NCI-H2196 treated with DMSO at 0.1 percent for 48 hours (cell line): ENCODE data around the gene LTA.

ENCODE experiments used
- DNase-seq: peaks from one replicate; lab custom pipeline; 2025; ENCODE audit not compliant: unreplicated experiment; lab: John Stamatoyannopoulos, UW

LTA gene

GRCh38 chr6:31541658-31542521, 30.2 kb upstream of the LTA start, which contains the start of gene DDX39B:
TSS of gene DDX39B (minus strand) at chr6:31542003. CDS start at chr6:31540532, 1,471 bp downstream.
- peak; percentile 95 for DNase-seq

DNA sequence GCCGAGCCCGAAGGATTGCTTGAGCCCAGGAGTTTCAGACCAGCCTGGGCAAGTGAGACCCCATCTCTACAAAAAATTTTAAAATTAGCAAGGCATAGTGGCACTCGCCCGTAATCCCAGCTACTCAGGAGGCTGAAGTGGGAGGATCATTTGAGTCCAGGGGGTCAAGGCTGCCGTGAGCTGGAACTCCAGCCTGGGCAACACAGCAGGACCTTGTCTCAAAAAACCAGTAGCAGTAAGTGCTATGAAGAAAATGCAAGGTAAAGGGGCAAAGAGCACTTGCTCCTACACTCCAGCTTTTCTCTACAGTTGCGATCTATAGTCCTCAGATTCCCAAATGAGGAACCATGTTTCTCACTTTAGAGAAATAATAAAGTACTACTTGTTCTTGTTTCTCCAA, 28.4 kb upstream of the LTA start:
- no peak for DNase-seq

DNA sequence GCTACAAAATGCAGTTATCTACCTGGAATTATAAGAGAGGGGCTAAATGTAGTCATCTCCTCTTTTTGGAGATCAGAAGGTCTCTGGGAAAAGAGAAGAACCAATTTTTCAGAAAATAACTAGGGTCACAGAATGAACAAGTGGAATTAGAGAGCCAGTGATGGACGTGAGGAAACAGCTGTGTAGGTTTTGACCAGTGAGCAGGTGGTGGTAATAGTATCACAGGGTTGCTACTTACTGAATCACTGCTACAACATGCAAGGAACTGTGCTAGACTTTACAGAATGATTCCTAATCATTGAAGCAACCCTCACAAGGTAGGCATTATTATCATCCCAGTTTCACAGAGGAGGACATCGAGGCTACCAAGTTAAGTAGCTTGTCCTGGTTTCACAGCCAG, 27.4 kb upstream of the LTA start:
- DNase-seq, result no peak

GRCh38 chr6:31545291-31545690, 26.8 kb upstream of the LTA start:
- no peak for DNase-seq

DNA sequence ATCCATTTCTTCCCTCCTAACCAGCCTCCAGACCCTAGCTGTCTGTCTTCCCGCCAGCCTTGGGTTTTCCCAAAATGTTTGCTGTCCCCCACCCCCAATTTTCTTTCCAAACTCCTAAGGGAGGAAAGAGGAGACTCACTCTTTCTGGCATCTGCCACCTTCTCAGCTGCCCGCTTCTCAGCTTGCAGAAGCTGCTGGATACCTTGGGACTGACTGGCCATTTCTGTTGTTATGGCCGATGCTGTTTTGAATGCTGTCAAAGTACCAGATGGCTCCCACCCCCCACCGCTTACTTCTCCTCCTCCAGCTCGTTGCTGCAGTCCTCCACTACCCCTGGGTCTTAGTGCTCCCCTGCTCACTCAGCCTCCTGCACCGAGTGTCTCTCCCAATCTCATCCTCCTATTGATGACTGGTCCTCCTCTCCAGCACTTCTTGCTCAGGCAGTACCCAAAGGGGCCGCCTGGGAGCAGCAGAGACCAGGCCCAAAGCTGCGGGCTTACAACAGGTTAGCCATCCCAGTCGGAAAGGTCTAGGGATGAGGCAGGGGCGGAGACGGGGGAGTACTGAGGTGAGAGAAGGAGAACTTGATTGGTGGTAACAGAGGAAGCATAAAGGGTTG, 25.6 kb upstream of the LTA start, which contains the start of gene ATP6V1G2:
Gene ATP6V1G2, minus strand, starts transcription at position 270 of the 619 bp plus-strand sequence. Its CDS starts 49 bp downstream, at position 221.
- DNase-seq, result peak; percentile 96

- DNase-seq, result peak; percentile 94
Measured at GRCh38 chr6:31546958-31547726, 24.9 kb upstream of the LTA start, which contains the start of gene NFKBIL1. TSS of gene NFKBIL1 (plus strand) at chr6:31547608. CDS start at chr6:31547695, 87 bp downstream.

DNA sequence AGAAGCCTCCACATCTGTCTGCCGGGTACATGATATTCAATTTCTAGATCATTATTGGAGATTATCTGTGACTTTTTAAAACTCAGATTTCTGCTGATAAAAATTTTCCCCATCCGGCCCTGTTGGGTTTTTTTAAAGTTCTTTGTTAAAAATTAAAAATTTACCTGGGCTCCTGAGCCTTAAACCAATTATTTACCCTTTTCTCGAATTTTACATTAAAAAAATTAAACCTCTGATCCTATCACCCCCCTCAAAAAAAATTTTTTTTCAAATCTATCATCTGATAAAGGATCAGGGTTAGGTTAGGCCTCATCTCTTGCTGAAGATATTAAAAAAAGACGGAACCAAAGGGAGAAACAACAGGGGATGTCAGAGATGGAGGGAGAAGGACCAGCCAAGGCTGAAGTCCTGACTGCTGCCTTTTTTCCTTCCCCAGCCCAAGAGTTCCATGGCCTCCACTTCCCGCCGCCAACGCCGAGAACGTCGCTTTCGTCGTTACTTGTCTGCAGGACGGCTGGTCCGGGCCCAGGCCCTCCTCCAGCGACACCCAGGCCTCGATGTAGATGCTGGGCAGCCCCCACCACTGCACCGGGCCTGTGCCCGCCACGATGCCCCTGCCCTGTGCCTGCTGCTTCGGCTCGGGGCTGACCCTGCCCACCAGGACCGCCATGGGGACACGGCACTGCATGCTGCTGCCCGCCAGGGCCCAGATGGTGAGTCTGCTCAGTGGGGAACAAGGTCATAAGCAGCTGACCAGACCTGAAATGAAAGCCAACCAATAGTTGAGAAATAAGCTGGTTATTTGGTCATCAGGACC, 24.2 kb upstream of the LTA start:
- no peak for DNase-seq

GRCh38 chr6:31548544-31548873, 23.6 kb upstream of the LTA start:
- DNase-seq, result no peak

DNA sequence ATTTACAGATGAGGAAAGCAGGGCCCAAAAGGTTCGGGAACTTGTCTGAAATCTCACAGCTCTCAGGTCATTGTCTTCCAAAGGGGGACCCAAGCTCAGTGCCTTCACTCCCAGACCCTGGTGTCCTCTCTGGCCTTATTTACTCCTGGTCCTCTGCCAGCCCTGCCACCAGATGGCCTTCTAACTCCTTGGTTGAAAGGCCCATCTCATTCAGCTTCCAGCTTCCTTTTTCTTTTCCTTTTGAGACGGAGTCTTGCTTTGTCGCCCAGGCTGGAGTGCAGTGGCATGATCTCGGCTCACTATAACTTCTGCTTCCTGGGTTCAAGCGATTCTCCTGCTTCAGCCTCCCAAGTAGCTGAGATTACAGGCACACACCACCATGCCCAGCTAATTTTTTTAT, 20.7 kb upstream of the LTA start:
- DNase-seq, result peak; percentile 12

DNA sequence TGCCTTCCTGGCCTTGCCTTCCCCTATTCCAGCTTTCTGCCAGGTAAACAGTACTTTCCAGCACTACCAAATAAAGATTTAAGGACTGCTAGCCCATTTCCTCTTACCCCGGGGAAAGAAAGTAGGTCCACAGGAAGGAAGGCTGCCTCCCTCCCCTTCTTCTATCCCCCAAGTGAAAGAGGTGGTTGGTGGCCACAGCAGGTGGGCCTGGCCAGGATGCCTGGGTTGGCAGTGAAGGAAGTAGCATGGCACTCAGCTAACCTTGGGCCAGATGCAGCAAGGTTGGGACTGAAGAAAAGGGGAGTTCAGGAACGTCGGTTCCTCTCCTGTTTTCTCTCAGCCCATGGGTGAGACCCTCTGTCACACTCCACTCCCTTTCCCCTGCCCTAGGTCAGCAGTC, 15.8 kb upstream of the LTA start:
- no peak for DNase-seq

DNA sequence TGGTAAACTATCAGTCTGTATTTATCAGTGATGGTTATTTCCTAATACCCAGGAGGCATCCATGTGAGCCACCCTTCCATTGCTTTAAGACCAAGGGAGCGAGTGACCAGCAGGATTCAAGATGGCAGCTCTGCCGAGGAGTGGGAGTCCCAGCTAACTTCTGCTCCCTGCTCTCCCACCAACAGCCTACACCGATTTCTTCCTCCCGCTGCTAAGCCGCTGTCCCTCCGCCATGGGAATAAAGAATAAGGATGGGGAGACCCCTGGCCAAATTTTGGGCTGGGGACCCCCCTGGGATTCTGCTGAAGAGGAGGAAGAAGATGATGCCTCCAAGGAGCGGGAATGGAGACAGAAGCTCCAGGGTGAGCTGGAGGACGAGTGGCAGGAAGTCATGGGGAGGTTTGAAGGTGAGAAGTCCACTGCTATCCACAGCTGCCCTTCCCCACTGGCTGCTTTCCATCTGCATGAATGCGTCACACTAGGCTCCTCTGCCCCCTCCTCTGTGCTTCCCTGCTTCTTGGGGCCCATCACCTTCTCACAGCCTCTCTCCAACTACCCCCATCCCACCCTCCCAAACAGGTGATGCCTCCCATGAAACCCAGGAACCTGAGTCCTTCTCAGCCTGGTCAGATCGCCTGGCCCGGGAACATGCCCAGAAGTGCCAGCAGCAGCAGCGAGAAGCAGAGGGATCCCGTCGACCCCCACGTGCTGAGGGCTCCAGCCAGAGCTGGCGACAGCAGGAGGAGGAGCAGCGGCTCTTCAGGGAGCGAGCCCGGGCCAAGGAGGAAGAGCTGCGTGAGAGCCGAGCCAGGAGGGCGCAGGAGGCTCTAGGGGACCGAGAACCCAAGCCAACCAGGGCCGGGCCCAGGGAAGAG, 14.4 kb upstream of the LTA start:
- DNase-seq, result no peak

- no peak for DNase-seq
Measured at GRCh38 chr6:31558318-31558625, 13.8 kb upstream of the LTA start.

DNA sequence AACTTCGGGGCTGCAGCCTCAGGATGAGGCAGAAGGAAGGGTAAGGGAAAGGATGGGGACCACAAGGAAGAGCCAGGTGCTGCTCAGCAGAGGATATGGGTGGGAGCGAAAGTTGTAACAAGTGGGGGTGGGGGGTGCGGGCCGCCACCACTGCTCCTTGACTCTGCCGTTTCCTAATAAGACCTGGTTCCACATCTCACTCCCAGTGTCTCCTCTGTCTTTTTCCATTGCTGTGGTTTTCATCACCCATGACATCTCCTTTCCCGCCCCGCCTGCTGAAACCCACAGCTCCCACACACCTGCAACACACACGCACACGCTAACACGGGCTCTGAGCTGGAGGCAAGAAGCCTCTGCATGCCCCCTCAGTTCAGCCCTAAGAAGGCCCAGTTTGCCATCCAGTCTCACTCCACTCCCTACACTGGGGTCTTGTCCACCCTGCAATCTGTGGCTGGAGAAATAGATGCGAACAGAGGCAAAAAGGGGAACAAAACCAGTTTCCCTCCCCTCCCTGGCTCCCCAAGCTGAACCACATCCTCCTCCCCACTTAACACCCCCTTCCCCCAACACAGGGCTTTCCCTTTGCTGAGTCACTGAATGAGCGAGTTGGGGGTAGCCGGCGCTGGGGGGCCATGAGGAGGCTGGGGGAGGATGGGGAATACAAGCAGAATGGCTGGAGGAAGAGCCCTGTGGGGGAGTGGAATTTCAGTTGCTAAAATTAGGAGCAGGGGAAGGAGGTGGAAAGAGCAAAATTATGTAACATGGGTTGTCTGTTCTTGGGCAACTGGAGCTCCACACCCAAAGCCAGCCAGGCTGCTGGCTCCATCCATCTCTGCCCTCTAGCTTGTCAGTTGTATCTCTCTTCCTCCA, 13.2 kb upstream of the LTA start:
- no peak for DNase-seq

- DNase-seq, result no peak
Measured at GRCh38 chr6:31559606-31559957, 12.5 kb upstream of the LTA start.

DNA sequence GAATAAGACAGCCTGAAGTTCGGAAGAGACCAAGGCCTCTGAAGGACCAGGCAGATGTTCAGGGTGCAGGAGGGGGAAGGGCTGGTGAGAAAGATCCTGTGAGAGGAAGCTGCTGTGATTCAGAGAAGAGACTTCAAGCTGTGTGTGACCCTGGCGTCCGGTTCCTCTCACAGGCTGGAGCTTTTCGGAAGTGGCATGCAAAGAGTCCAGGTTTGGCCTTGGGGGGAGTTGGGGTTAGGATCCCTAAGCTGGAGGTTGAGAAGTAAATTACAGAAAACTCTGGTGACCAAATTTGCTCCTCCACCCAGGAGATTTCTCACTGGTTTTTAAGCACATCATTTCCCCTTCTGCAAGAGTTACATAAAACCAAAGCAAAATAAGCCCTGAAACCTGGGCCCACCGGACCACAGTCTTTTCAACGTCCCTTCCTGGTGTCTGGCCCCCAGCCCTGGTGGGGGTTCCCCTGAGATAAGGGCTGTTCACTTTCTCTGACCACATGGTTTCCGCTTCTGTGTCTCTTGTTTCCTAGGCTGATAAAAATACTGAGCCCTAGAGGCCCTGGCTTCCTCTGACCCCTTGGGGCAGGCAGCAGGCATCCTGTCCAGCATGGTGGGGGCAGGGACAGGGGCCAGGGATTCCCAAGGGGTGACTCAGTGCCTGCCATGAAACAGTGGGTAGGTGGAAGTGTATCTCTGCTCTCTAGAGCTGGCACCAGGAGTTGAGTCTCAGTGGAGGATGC, 12.0 kb upstream of the LTA start:
- DNase-seq, result no peak

- no peak for DNase-seq
Measured at GRCh38 chr6:31560697-31561058, 11.4 kb upstream of the LTA start.

DNA sequence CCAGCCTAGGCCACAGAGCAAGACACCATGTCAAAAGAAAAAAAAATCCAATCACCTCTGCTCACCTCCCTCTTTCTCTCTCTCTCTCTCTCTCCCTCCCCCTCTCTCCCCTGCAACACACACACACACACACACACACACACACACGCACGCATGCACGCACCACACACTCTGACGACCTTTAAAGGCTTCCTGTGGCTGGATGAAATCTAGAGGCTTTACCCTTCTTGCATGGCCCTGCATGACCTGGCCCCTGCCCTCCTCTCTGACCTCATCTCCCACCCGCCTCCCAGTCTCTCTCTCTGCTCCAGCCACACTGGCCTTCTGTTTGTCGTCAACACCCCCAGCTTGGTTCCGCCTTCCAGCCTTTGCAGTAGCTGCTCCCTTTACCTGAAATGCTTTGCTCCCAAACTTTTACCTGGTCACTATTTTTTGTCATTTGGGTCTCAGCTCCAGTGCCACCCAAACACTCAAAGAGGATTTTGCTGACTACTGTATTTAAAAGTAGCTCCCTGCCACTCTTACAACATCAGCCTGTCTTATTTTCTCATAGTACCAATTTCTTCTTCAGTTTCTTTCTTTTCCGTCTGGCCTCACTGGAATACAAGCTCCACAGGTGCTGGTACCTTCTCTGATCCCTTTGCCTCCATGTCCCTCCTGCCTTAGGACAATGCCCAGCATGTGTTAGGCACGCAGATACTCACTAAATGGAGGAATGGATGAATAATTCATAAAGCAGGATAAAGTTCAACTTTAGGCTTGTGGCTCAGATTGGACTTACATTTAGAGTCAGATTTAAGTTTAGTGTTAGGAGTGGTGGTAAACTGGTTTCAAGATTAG, 4.3 kb upstream of the LTA start:
- no peak for DNase-seq

GRCh38 chr6:31568537-31568961, 3.5 kb upstream of the LTA start:
- DNase-seq, result no peak
